NCI-H2196 treated with DMSO at 0.1 percent for 48 hours (cell line): Measurements from ENCODE around the gene TMEM128.
"Not testable (repeated sequence)": the region's sequence is repeated elsewhere in the genome, so short reads cannot be mapped to it uniquely, and the experiment has no call there.

ENCODE experiments used
- DNase-seq: peaks from one replicate; lab custom pipeline; 2025; ENCODE audit not compliant: unreplicated experiment; lab: John Stamatoyannopoulos, UW

The TMEM128 gene, protein sequence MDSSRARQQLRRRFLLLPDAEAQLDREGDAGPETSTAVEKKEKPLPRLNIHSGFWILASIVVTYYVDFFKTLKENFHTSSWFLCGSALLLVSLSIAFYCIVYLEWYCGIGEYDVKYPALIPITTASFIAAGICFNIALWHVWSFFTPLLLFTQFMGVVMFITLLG

DNA sequence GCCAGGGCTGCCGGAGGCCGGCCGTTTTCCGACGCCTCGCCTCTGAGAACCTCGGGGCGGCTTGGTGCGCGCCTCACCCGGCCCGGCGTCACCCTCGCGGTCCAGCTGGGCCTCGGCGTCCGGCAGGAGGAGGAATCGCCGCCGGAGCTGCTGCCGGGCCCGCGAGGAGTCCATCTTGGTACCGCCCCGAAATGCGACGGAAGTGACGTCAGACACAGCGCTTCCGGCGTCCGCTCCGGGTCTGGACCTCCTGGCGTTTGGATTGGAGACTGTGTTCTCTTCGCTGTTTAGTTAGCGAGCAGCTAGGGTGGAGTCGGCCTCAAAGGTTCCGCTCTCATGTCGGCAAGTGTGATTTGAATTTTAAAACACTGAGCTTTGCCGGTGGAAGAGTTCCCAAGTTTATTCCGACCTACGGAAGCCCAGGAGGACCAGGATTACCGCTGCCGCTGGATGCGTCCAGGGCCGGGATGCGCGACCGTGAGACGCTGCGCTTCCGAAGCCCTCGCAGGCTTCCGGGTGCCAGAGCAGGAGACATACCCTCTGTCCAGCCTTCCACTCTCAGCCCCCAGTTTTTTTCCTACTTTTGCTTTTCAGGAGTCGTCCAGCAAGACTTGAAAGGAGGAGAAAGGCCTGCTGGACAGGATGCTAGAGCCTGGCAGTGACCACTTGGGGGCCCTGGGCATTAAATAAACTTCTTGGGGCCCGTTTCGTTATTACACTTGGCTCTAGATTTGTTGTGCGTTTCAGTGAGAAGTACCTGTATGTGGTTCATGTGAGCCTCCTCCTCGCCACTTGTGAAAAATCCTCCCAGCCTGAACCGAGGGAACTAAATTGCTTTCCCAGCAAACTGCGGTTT is at the start of gene TMEM128:
TMEM128 (minus strand) TSS at position 195 of the 856 bp plus-strand sequence; CDS start at position 174, 21 bp downstream.
- DNase-seq = peak; percentile 86

DNA sequence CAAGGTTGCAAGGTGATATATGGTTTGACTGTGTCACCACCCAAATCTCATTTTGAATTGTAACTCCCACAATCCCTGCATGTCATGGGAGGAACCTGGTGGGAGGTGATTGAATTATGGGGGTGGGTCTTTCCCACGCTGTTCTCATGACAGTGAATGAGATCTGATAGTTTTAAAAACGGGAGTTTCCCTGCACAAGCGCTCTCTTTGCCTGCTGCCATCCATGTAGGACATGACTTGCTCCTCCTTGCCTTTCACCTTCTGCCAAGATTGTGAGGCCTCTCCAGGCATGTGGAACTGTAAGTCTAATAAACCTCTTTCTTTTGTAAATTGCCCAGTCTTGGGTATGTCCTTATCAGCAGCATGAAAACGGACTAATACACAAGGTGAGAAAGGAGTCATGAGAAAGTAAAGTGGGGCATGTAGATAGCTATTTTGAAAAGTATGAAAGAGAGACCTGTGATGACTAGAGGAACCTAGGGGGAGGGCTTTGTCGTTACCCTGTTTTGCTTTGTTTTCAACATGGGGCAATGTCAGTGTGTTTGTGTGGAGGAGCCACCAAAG is 48.3 kb upstream of the TMEM128 start:
- DNase-seq = no peak

DNA sequence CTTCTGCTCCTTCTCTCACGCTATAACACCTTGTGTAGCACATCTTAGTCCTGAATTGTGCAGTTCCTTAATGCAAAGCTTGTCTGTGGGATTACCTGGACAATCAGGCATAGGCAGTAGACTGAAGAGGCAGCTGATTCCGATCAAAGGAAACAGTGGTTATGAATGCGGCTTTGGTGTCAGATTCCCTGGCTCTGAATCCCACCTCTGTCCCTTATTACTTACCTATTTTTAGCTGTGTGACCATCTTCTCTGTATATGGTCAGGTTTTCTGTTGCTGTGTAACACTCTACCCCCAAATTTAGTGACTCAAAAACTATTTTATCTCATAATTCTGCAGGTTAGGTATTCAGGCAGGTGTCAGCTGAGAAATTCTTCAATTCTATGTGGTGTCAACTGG is 45.3 kb upstream of the TMEM128 start:
- DNase-seq = no peak

DNA sequence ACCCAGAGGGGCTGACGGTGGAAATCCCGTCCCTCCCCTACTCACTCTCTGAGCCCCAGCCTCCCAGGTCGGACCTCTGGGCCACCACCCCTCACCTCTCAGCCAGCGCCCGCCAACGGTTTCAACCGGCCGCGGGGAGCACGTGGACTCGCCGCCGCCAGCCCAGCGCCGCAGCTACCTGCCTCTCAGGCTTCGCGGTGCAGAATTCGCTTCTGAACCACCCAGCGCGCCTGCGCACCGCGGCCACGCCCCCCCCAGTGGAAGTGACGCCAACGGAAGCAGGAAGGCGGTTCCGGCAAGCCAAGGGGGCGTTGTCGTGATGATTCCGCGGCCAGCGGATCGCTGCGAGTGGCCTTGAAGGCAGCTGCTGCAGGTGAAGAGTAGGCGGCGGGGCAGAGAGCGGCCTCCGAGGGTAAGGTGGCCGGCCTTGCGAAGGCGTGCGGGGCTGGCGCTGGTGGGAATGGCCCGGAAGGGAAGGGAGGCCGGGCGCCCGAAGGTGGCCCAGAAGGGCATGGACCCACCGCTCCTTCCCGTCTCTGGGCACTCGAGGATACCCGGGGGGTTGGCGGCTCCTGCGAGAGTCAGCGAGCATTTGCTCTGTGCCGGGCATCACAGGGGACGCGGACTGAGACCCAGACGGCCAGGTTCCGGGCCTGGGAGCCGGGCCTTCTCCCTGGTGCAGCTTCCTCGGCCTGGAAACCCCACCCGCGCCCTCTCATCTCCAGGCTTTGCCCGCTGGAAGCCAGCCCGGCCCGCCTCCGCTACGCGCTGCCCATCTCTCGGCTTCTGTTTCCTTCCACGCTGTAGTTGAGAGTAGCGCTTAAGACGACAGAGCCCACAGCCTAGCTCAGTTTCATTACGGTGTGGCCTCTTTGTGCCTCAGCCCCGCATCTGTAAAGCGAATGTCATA is 42.2 kb upstream of the TMEM128 start, which contains the start of the genes LYAR and ZBTB49:
LYAR (minus strand) TSS at position 214 of the 910 bp plus-strand sequence. CDS start 6,412 bp downstream, outside the sequence.
ZBTB49 (plus strand) TSS at position 311 of the 910 bp plus-strand sequence. CDS start 9,695 bp downstream, outside the sequence.
- DNase-seq = peak; percentile 72

DNA sequence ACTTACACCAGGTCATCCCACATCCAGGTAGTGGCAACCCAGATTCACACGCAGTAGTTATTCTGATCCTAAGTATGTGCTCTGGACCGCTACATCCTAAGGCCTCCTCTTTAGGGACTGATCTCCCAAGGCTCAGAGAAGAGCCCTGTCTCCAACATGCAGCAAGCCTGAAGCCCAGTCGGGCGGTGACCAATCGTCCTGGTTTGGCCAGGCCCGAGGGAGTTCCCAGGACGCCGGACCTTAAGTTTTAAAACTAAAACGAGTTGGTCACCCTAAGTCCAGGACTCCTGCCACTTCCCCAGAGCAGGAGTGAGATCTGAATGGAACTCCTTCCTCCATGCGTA is 41.5 kb upstream of the TMEM128 start:
- no peak for DNase-seq

DNA sequence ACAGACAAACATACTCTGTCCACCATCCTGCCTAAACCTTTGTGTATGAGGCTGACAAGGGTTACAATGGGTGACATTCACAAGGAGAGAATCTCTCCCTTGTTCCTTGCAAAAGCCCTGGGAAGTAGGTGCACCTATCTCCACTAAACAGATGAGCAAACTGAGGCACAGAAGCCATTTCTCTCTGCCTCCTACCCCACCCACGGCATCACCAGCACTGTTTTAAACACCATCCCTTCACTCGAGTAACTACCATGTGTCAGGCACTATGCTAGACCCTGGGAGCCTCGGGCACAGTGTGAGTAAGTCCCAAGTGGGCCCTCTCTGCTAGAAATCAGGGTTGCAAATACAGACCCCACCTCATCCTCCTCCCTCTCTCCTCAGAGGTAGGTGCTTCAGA is 41.0 kb upstream of the TMEM128 start:
- no peak for DNase-seq

DNA sequence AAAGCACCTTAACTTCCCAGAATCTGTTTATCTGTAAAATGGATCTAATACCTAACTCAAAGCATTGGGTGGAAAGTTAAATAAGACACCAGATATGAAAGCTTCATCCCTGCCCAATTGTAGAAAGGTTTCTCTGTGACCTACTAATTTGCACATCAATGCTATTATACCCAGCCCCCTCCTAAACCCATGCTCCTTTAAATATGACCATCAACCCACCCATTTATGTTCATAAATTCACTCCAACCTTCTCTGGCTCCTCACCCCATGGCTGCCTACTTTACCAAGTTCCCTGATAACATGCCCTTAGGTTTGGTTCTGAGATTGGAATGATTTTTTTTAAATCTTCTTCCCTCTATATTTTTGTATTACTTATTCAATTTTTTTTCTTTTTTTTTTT is 40.1 kb upstream of the TMEM128 start:
- DNase-seq = no peak

DNA sequence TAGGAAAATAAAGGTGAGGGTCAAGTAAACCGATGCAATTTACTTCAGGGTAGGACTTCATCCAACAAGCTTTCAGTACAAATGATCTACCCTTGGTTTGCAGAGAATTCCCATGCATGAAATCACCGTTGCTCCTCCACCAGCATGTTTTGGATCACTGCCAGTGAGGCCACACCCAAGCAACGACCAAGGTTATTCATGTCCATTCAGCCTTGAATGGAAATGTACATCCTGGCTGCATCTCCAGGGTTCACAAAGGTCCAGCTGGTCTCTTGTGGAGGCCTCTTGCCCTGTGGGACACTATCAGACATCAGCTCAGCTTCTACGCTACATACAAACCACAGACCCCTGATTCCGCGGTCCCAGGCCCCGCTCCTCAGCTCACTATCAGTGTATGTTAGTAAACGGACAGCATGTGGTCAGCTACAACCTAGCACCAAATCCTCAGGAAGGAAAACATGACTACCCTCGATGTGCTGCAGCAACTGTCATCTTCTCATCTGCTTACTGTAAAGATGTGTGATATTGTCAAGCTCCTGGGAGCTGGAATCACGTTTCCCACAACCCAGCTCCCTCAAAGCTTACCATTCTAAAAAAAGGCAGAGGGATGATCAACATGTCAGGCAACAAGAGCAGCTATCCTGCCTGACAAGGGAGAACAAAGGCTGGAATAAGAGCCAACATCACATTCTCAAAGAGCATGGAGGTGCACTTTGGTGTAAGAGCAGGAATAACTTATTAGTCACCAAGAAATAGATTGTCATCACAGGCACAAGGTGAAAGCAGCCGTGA is 37.0 kb upstream of the TMEM128 start:
- DNase-seq = no peak

DNA sequence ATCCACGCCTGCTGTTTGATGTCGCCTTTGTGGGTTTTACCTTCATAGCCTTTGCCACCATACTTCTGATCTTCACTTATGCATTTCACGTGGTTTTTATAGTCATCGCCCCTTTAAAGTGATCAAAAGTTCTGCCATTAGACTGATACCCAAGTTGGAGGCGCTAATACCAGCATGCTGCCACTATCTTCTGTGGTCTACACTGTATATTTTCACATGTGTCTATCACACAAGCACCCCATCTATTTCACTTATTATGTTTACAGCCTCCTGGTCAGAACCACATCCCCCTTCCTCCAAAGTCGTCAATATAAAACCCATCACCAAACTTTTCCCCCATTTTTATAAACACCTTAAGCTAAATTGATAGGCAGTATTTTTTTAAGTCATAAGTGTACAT is 33.8 kb upstream of the TMEM128 start:
- no peak for DNase-seq

DNA sequence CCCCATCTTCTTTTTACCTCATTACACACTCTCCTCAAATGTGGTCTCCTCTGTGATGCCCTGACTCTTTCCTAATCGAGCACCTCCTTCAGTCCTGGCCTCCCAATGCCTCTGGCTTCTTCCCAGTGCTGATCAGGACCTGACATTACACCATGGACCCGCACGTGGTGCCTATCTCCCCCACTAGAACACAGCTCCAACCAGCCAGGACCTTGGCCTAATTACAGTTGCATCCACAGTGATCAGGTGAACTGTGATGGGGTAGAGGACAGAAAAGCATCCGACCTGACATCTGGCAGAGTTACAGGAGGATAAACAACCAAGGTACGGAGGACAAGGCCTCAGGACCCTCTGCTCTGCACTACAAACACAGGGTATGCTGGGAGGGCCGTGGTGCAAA is 29.5 kb upstream of the TMEM128 start:
- DNase-seq = no peak

DNA sequence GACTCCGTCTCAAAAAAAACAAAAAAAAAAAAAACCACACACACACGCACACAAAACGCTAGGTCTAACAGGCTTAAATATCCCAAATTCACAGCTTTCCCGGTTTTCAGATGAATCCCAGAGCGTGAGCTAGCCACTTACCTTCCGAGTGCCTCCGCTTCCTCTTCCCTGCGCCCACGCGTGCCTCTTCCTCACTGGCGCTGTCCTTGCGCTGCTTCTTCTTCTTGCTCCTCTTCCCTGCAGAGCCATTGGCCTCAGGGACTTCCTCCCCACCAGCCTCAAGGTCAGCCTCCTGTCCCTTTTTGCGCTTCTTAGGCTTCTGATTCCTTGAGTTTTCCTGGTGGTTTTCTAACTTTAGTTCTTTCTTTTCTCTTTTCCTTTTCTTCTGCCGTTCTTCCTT is 26.2 kb upstream of the TMEM128 start:
- DNase-seq = no peak

DNA sequence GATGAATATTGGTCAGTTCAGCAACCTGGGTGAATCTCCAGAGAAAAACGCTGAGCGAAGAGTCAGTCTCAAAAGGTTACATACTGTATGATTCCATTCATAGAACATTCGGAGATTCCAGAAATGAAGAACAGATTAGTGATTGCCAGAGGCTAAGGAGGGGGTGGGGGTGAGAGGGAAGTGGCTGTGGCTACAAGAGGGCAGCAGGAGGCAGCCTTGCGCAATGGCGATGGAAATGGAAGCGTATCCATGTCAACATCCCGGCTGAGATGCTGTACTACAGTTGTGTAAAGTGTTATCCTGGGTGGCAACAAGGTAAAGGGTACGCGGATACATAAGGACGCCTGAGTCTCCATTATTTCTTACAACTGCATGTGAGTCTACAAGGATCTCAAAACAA is 23.9 kb upstream of the TMEM128 start:
- no peak for DNase-seq

DNA sequence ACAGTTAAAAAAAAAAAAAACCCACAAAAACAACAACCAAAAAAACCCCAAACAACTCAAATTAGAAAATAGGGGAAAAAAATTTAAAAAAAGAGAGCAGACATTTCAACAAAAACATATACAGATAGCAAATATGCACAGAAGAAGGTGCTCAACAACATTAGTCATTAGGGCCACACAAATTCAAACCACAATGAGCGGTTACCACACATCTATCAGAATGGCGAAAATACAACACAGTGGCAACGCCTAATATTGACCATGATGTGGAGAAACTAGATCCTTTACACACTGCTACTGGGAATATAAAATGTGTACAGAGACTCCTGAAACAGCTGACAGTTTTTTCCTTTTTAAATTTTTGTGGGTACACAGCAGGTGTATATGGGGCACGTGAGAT is 22.5 kb upstream of the TMEM128 start:
- DNase-seq = no peak

DNA sequence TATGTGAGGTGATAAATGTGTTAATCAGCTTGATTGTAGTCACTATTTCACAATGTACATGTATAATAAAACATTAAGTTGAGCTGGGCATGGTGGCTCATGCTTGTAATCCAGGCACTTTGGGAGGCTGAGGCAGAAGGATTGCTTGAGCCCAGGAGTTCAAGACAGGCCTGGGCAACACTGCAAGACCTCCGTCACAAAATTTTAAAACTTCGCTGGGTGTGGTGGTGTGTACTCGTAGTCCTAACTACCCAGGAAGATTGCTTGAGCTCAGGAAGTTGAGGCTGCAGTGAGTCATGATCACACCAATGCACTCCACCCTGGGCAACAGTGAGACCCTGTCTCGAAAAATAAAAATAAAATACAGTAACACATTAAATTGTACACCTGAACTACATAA is 21.8 kb upstream of the TMEM128 start:
- DNase-seq = no peak

DNA sequence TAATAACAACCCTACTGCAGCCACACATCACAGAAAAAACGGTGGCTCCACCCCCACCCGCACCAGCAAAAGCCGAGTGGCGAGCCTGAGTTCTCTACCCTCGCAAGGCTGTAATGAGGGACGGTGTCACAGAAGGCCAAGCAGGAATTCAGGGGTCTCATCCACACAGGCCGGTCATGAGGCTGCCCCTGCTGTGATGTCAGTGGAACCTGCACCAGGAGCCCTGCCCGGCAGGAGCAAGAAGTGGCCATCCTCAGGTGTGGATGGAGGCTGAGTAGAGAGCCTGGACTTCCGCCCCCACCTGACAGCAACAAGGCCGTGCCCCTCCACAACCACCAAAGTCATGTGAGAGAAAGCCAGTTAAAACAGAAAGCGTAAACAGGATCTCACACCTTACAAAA is 21.3 kb upstream of the TMEM128 start:
- DNase-seq = no peak

DNA sequence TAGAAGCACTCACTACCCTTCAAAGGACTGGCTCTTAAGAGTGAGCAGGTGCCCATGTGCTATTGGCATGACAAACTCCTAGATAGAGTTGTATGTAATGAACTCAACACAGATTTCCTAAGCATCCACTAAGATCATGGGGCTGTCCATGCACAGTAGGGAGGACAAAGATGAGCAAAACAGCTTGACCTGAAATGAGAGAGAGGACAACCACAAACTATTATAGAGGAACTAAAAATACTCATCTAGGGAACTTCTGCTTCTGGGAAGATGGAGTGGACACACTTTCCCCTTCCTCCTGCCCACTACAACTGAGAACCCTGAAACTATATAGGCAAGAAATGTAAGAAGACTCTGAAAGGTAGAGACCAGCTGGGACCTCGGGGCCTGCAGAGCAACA is 20.8 kb upstream of the TMEM128 start:
- DNase-seq = no peak

DNA sequence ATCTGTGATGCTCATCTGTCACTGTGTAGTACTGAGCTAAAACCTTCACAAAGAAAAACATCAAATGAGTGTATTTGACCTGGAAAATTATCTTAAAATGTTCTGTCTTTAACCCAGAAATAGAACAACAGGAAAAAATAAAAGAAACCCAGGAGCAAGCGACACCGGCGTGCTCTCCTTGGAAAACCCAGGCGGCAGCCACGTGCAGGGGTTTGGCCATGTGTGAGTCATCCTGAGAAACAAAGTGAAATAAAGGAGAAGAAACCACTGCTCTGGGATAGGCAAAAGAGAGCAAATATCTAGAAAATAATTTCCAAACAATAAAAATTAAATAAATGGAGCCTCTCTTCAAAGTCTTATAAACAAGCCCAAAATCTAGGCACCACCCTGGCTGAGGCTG is 20.0 kb upstream of the TMEM128 start:
- DNase-seq = no peak

DNA sequence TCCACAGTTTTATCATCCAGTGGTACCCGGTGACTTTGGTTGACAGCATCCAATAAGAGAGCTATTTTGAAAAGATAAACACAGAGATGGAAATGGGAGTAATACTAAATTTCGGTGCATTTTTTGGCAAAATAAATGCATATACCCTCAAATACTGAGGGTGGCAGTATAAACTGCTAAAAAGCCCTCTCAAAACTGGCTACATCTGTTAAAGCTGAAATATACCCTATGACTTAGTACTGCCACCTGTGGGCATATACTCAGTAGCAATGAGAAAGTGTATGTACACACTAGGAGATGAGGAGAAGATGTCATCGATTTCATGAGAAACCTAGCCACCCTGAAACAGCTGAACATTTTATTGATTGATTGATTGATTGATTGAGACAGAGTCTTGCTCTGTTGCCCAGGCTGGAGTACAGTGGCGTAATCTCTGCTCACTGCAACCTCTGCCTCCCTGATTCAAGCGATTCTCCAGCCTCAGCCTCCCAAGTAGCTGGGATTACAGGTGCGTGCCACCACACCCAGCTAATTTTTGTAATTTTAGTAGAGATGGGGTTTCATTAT is 12.2 kb upstream of the TMEM128 start:
- DNase-seq = peak; percentile 25

DNA sequence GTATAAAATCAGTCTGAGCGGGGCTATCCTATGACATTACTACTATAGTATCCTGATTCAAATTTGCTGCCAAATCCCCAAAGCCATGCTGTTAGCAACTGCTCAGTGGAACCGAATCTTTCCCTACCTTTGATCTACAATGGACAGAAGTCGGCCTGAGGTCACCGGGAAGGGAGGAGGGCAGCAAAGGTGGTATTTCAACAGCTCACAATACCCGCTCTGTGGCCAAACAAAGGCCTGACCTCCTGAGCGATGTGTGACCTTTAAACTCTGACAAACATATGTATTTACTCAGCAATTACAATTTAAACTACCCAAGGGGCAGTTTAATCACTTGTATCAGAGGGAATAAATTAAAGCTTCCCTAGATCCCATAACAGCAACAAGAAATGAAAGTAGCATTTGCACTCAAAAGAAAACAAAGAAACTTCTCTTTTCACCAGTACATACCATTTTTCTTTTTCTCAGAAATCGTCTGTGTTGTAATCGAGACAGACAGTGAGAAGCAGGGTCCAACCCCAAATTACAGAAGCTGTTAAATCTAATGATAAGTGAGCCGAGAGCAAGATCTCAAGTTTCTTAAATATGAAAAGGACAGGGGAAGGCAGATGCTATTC is 11.6 kb upstream of the TMEM128 start:
- no peak for DNase-seq

DNA sequence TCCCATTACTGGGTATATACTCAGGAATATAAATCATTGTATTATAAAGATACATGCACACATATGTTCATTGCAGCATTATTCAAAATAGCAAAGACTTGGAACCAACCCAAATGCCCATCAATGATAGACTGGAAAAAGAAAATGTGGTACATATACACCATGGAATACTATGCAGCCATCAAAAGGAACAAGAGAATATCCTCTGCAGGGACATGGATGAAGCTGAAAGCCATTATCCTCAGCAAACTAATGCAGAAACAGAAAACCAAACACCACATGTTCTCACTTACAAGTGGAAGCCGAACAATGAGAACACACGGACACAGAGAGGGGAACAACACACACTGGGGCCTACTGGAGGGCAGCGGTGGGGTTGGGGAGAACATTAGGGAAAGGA is 9.7 kb upstream of the TMEM128 start:
- not testable (repeated sequence) for DNase-seq
